22Rv1 (cell line): ENCODE data around the gene ADH5.

Experiments
- H3K27ac ChIP-seq: fragments of 450-650 bp; 2 replicates; pipeline ENCODE4 v1.5.1; 2017
- CTCF ChIP-seq: fragments of 450-650 bp; IDR thresholded peaks from 2 replicates; pipeline ENCODE4 v1.5.1; 2017; ENCODE audit warnings: mild to moderate bottlenecking
- ZFX ChIP-seq: fragments of 450-650 bp; IDR thresholded peaks from 2 replicates; pipeline ENCODE4 v1.6.1; 2017; ENCODE audit warnings: antibody characterized with exemption, borderline replicate concordance

Gene ADH5

GRCh38 chr4:99088481-99089365, at the start of gene ADH5:
ADH5 (minus strand) TSS chr4:99088788; CDS start chr4:99088700, 88 bp downstream.
- H3K27ac ChIP-seq = peak within 1 kb of the TSS; percentile 83
- TF ChIP-seq ZFX (no peak), CTCF (no peak)

GRCh38 chr4:99136329-99136728, 47.7 kb upstream of the ADH5 start:
- no peak overlapping the region for H3K27ac ChIP-seq
- TF ChIP-seq CTCF (no peak), ZFX (no peak)

- no peak for TF ChIP-seq CTCF
- TF ChIP-seq ZFX = no peak
- no peak overlapping the region for H3K27ac ChIP-seq
Observed at GRCh38 chr4:99135541-99136162, 47.1 kb upstream of the ADH5 start.

GRCh38 chr4:99134586-99134985, 46.0 kb upstream of the ADH5 start:
- TF ChIP-seq CTCF (no peak), ZFX (no peak)
- no peak overlapping the region for H3K27ac ChIP-seq

GRCh38 chr4:99131378-99131777, 42.8 kb upstream of the ADH5 start:
- no peak overlapping the region for H3K27ac ChIP-seq
- TF ChIP-seq CTCF (no peak), ZFX (no peak)

GRCh38 chr4:99126376-99126775, 37.8 kb upstream of the ADH5 start:
- H3K27ac ChIP-seq = no peak overlapping the region
- TF ChIP-seq ZFX (no peak), CTCF (no peak)

- TF ChIP-seq ZFX = no peak
- no peak for TF ChIP-seq CTCF
- H3K27ac ChIP-seq = no peak overlapping the region
Observed at GRCh38 chr4:99121008-99121407, 32.4 kb upstream of the ADH5 start.
